HL-60 (cell line): ENCODE data around the gene RTF2.
"Not testable (repeated sequence)": the region's sequence is repeated elsewhere in the genome, so short reads cannot be mapped to it uniquely, and the experiment has no call there.

ENCODE experiments used
- DNase-seq, 2 experiments: peaks; one replicate each; pipeline ENCODE4 v3.0.0-alpha.2; 2010 to 2020; ENCODE audit warnings: low read depth in 1 of 2, low spot score in 1 of 2
- H3K27ac ChIP-seq: fragments of 250-450 bp; sonication (Bioruptor Pico); replicated peaks from 2 replicates; pipeline ENCODE4 v1.5.1; 2020; ENCODE audit warnings: mild to moderate bottlenecking, moderate library complexity
- H3K27me3 ChIP-seq: fragments of 250-450 bp; sonication (Bioruptor Pico); 2 replicates; pipeline ENCODE4 v1.5.1; 2021; ENCODE audit warnings: mild to moderate bottlenecking, moderate library complexity; ENCODE audit not compliant: insufficient read depth, poor library complexity, severe bottlenecking
- H3K4me3 ChIP-seq: replicated peaks from 2 replicates; pipeline ENCODE4 v1.5.1; 2011; ENCODE audit warnings: mild to moderate bottlenecking, control low read depth, low read length; ENCODE audit not compliant: insufficient read depth
- CTCF ChIP-seq: IDR thresholded peaks from one replicate; pipeline ENCODE4 v1.5.1; 2011; ENCODE audit warnings: low read length, control low read depth, inconsistent platforms; ENCODE audit not compliant: insufficient read depth
- GABPA ChIP-seq: IDR thresholded peaks from 2 replicates; pipeline ENCODE4 v1.6.1; 2012; ENCODE audit warnings: low read depth
- POLR2AphosphoS5 ChIP-seq: IDR thresholded peaks from 2 replicates; pipeline ENCODE4 v1.6.1; 2012; ENCODE audit warnings: low read depth
- REST ChIP-seq: IDR thresholded peaks from 2 replicates; pipeline ENCODE4 v1.6.1; 2012; ENCODE audit warnings: low read depth; ENCODE audit not compliant: insufficient replicate concordance
- SPI1 ChIP-seq: IDR thresholded peaks from 2 replicates; pipeline ENCODE4 v1.6.1; 2012; ENCODE audit warnings: low read depth, mild to moderate bottlenecking, borderline replicate concordance

Gene RTF2

GRCh38 chr20:56558968-56559367 is 90.5 kb downstream of the RTF2 start:
- TF ChIP-seq GABPA, result no peak
- no peak for TF ChIP-seq POLR2AphosphoS5
- TF ChIP-seq REST, result no peak
- TF ChIP-seq SPI1, result no peak
- TF ChIP-seq CTCF, result no peak
- no peak for DNase-seq
- Histone ChIP-seq H3K27ac (no peak overlapping the region), H3K4me3 (no peak overlapping the region), H3K27me3 (no peaks in the 10 kb centered on the region)

- DNase-seq, result not testable (repeated sequence)
Observed at GRCh38 chr20:56564526-56564925, 96.1 kb downstream of the RTF2 start.

DNA sequence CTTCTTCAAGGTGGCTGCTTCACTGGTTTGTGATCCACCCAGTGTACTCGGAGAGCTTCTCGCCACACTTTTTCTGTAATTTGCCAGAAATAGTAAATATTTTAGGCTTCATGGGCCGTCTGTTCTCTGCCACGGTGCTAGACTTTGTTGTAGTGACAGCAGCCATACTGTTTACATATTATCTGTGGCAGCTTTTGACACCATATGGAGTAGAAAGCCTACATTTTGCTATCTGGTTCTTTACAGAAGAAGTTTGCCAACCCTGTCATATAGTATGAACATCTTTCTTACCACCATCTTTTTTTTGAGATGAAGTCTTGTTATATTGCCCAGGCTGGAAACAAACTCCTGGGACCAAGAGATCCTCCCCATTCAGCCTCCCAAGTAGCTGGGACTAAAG is 97.1 kb downstream of the RTF2 start:
- H3K27me3 ChIP-seq, result no peaks in the 10 kb centered on the region

More at GRCh38 chr20:56564526-56564925, 96.1 kb downstream of the RTF2 start:
- not testable (repeated sequence) for H3K27ac ChIP-seq, H3K27me3 ChIP-seq, H3K4me3 ChIP-seq

More for the DNA sequence above, 97.1 kb downstream of the RTF2 start:
- no peak overlapping the region for H3K27ac ChIP-seq
- no peak for DNase-seq
- no peak for TF ChIP-seq REST
- TF ChIP-seq CTCF, result no peak
- no peak for TF ChIP-seq POLR2AphosphoS5
- no peak for TF ChIP-seq SPI1
- no peak for TF ChIP-seq GABPA
- H3K4me3 ChIP-seq, result no peak overlapping the region
